NCI-H187 treated with DMSO at 0.1 percent for 48 hours (cell line): ENCODE results near the gene RAPH1.

Experiments
- DNase-seq: peaks from one replicate; lab custom pipeline; 2025; lab: John Stamatoyannopoulos, UW

The RAPH1 gene

GRCh38 chr2:203480623-203481022 is 54.5 kb downstream of the RAPH1 start:
- DNase-seq: no peak

- no peak for DNase-seq
Observed at GRCh38 chr2:203476881-203477280, 58.2 kb downstream of the RAPH1 start.

GRCh38 chr2:203471323-203471722 is 63.8 kb downstream of the RAPH1 start:
- DNase-seq: no peak

GRCh38 chr2:203470371-203470770 is 64.7 kb downstream of the RAPH1 start:
- no peak for DNase-seq

GRCh38 chr2:203469546-203469945 is 65.6 kb downstream of the RAPH1 start:
- DNase-seq: no peak

GRCh38 chr2:203463266-203463678 is 71.8 kb downstream of the RAPH1 start:
- DNase-seq: no peak

GRCh38 chr2:203462308-203462707 is 72.8 kb downstream of the RAPH1 start:
- no peak for DNase-seq

- DNase-seq: no peak
Observed at GRCh38 chr2:203461746-203462145, 73.4 kb downstream of the RAPH1 start.

DNA sequence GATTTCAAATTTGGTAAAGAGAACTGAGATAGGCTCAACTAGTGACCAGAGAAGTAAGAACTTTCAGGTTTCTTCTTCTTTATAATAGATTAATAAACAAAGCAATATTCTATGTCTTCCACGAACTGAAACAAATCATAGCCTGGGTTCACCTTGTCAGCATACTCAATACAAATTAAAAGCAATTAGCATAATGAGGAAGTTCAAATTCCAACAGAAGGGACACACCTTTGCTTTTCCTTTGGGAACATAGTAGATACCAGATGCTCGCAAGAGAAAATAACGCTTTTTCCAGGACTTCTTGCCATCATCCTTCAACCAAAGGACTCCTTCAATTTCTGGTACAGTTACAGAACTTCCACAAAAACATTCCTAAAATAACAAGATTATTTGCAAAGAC is 79.9 kb downstream of the RAPH1 start:
- DNase-seq: no peak

GRCh38 chr2:203453858-203454451 is 81.1 kb downstream of the RAPH1 start:
- DNase-seq: no peak

DNA sequence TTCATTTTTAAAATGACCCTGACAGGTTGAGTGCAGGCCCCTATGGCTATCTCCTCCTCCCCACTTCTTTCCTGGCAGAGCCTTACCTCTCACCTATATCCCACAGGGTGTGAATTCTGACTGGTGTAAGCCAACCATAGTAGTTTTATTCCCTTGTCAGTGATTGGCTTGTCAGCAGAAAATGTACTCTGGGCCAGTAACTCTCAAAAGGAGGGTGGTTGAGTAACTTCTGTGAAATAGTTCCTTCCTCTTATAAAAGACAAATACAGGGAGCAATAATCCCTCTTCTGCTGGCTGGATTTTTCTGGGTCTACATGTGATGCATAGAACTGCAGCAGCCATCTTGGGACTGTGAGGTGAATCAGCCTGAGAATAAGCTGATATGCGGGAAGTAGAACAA is 83.4 kb downstream of the RAPH1 start:
- no peak for DNase-seq

DNA sequence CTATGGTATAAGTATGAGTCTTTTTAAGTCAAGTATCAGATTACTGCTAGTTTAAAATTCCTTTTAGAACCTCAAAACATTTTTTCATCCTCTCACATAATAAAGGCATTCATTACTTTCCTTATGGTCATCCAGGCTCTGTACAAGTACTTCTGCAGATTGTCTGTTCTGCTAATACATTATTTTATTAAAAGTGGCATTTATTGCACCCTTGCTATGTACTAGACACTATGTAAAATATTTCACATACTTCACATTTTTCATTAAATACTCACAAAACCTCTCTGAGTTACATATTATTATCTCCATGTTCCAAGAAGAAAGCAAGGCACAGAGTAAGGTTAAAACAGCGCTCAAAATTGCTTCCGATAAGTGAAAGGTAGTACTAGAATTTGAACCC is 84.1 kb downstream of the RAPH1 start:
- no peak for DNase-seq

DNA sequence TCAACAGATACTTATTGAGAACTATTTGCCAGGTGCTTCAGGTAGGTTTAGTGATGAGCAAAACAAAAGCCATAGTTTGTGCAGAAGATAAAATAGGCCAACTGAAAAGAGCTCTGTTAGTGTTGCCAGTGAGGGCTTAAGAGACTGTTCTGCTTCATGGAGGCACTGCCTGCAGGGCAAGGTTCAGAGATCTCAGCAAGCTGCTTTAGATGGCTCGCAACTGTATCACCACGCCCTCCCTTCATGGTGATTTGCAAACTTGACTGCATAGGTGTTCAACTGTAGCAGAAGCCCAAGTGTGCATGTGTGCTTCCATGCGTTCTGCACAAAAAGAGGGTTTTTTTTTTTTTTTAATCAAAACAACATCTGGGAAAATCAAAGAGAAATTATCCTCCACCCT is 84.5 kb downstream of the RAPH1 start:
- no peak for DNase-seq

DNA sequence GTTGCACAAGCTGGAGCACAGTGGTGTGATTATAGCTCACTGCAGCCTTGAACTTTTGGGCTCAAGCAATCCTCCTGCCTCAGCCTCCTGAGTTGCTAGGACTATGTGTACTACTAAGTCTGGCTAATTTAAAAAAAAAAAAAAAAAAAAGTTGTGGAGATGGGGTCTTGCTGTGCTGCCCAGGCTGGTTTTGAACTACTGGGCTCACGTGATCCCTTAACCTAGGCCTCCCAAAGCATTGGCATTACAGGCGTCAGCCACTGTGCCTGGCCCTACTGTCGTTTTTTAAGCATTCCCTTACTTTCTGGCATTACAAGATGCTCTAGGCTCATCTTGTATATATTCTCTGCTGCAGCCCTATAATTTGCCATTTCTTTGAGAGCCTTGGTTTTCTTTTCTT is 88.3 kb downstream of the RAPH1 start:
- DNase-seq: no peak

DNA sequence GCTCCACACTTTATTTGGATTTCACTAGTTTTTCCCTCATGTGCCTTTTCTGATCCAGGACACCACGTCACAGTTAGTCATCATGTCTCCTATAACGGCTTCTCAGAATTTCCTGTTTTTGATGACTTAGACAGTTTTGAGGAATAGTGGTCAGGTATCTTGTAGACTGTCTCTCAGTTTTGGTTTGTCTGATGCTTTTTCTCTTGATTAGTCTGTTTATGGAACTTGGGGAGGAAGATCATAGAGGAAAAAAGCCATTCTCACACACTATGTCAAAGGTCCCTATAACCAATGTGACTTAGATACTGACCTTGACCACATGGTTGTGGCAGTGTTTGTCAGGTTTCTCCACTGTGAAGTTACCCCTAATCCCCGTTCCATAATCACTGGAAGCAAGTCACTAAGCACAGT is 89.0 kb downstream of the RAPH1 start:
- no peak for DNase-seq

DNA sequence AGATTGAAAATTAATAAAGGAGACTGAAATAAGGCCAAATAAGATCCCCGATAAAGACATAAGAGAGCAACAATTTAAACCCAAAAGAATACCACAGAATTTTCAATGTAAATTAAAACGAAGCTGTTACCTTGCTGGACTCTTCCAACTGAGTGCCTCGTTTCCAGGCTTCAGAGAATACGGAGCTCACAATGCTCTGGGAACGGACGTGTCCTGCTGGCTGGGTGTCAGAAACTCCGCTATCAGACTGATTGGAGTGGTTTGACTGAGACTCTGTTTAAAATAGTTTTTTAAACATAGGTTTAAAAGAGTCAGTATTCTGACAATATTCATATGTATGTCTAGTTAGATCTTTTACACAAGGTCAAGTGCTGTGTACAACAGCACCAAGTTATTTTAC is 90.4 kb downstream of the RAPH1 start:
- DNase-seq: no peak

- DNase-seq: no peak
Observed at GRCh38 chr2:203442463-203442862, 92.6 kb downstream of the RAPH1 start.

DNA sequence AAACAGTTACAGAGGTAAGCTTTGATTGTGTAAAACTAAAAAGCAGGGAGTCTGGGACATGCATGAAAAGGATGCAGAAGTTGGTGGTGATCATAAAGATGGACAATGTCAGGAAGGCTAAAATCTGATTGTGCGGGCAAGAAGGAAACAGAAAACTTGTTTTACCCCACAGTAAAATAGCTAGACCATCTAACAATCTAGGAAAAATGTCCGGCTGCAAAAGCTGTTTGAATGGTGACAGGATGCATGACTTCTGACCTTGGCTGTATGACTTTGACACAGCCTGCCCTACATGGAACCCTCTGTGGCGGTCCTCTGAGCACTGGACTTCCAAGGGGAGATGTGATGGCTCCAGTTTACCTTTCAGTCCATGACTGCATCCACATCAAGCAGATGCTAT is 93.6 kb downstream of the RAPH1 start:
- no peak for DNase-seq

- DNase-seq: no peak
Observed at GRCh38 chr2:203440671-203441070, 94.4 kb downstream of the RAPH1 start.

- DNase-seq: no peak
Observed at GRCh38 chr2:203438528-203438927, 96.6 kb downstream of the RAPH1 start.

GRCh38 chr2:203437511-203437910 is 97.6 kb downstream of the RAPH1 start:
- no peak for DNase-seq

- DNase-seq: no peak
Observed at GRCh38 chr2:203436496-203436895, 98.6 kb downstream of the RAPH1 start.

- DNase-seq: no peak
Observed at GRCh38 chr2:203432811-203433210, 102.3 kb downstream of the RAPH1 start.

- no peak for DNase-seq
Observed at GRCh38 chr2:203431391-203432185, 103.5 kb downstream of the RAPH1 start.
